GM10248 (cell line): Measurements from ENCODE around the gene TMEM238.

Source experiments
- CTCF ChIA-PET: fragments of 300-600 bp; sonication (Branson Sonifier 250); formaldehyde crosslinking; extraction: SDS; loops from one replicate; lab custom pipeline; 2021; ENCODE audit warnings: antibody characterized with exemption; lab: Yijun Ruan, JAX
- POLR2A ChIA-PET: fragments of 350-650 bp; sonication (Branson Sonifier 250); formaldehyde crosslinking; extraction: SDS; loops from one replicate; lab custom pipeline; 2020; ENCODE audit warnings: antibody characterized with exemption; lab: Yijun Ruan, JAX
- DNase-seq: peaks from one replicate; pipeline ENCODE4 v3.0.0; 2012; ENCODE audit errors: extremely low spot score
- CTCF ChIP-seq: IDR thresholded peaks from 2 replicates; pipeline ENCODE4 v1.5.1; 2012; ENCODE audit warnings: mild to moderate bottlenecking, low read depth; ENCODE audit errors: extremely low read depth, missing control alignments, control extremely low read depth

The TMEM238 gene

GRCh38 chr19:55373993-55374757, 9.9 kb downstream of the TMEM238 start:
- no peak for DNase-seq
- CTCF ChIA-PET: interaction anchor here (1.7 kb wide), 1 partner anchor 73 kb away, joined by 7 read pairs; no protein-coding TSS in a partner anchor
- POLR2A ChIA-PET: no interaction called here
- no peak for TF ChIP-seq CTCF

GRCh38 chr19:55373306-55373992, 10.6 kb downstream of the TMEM238 start:
- TF ChIP-seq CTCF: no peak
- ChIA-PET CTCF (interaction anchor here (1.2 kb wide), 1 partner anchor 45 kb away, joined by 3 read pairs; no protein-coding TSS in a partner anchor), POLR2A (no interaction called here)
- DNase-seq: no peak

- no peak for TF ChIP-seq CTCF
These were observed 11.6 kb downstream of the TMEM238 start for GRCh38 chr19:55372316-55373081.

GRCh38 chr19:55370305-55370988, 13.6 kb downstream of the TMEM238 start, which contains the start of gene IL11:
Gene IL11, minus strand, starts transcription at chr19:55370463. Its CDS starts 153 bp downstream, at chr19:55370310.
- POLR2A ChIA-PET: interaction anchor here (0.9 kb wide), 1 partner anchor 31 kb away, joined by 3 read pairs; no protein-coding TSS in a partner anchor
- no peak for TF ChIP-seq CTCF
- no peak for DNase-seq
- CTCF ChIA-PET: no interaction called here

More at GRCh38 chr19:55372316-55373081, 11.6 kb downstream of the TMEM238 start:
- DNase-seq: no peak
- CTCF ChIA-PET: interaction anchor here (0.7 to 1.2 kb wide), 2 partner anchors 46 to 212 kb away, joined by 3 read pairs; no protein-coding TSS in a partner anchor
- POLR2A ChIA-PET: interaction anchor here (0.9 kb wide), 1 partner anchor 35 kb away, joined by 3 read pairs; the partner anchor contains the start of gene UBE2S

GRCh38 chr19:55369653-55370304, 14.3 kb downstream of the TMEM238 start:
- no peak for TF ChIP-seq CTCF
- ChIA-PET POLR2A (no interaction called here), CTCF (interaction anchor here (1.0 kb wide), 1 partner anchor 48 kb away, joined by 4 read pairs; no protein-coding TSS in a partner anchor)
- DNase-seq: no peak
